Gastrocnemius medialis (tissue), 4 donors: ENCODE measurements around the gene TRPC4. TPM values are rescaled to one million over a fixed set of nuclear protein-coding genes. Genes with fewer than 3 reads are reported as not detected.

Experiments
- ATAC-seq, 2 donors: fragments of 150-250 bp; one replicate each; pipeline ENCODE4 v1.9.1; 2016
- DNase-seq, 2 donors: peaks; one replicate each; pipeline ENCODE4 v3.0.0-alpha.2; 2019
- H3K27ac ChIP-seq, 4 donors: fragments of 200-600 bp; sonication (generic); 1 replicate in 1 of 4; 2 replicates in 3 of 4; pipeline ENCODE4 v1.5.1; 2016 to 2018; ENCODE audit warnings: mild to moderate bottlenecking in 2 of 4, moderate library complexity in 1 of 4
- H3K27me3 ChIP-seq, 3 donors: fragments of 200-600 bp; sonication (generic) in 2 of 3; 1 replicate in 1 of 3; 2 replicates in 2 of 3; pipeline versions ENCODE4 v1.5.1 to v1.6.0; 2016 to 2019; ENCODE audit warnings: mild to moderate bottlenecking in 1 of 3, moderate library complexity in 1 of 3
- H3K36me3 ChIP-seq, 2 donors: fragments of 200-600 bp; sonication (generic) in 1 of 2; one replicate each; pipeline ENCODE4 v1.5.1; 2017 to 2018
- H3K4me1 ChIP-seq, 2 donors: fragments of 200-600 bp; sonication (generic) in 1 of 2; one replicate each; pipeline ENCODE4 v1.5.1; 2016 to 2017; ENCODE audit warnings: mild to moderate bottlenecking in 2 of 2
- H3K4me3 ChIP-seq, 4 donors: fragments of 200-600 bp; sonication (generic) in 3 of 4; 1 replicate in 1 of 4; 2 replicates in 3 of 4; pipeline ENCODE4 v1.5.1; 2016 to 2019; ENCODE audit warnings: mild to moderate bottlenecking in 2 of 4
- H3K9me3 ChIP-seq, 3 donors: fragments of 200-600 bp; sonication (generic) in 2 of 3; 1 replicate in 1 of 3; 2 replicates in 2 of 3; pipeline ENCODE4 v1.5.1; 2016 to 2019
- CTCF ChIP-seq, 5 experiments: fragments of 450-650 bp in 3 of 5; fragments of 200-600 bp in 2 of 5; sonication (generic) in 2 of 5; IDR thresholded peaks in 4 of 5; conservative IDR thresholded peaks in 1 of 5; 1 replicate in 4 of 5; 2 replicates in 1 of 5; pipeline ENCODE4 v1.5.1; 2016 to 2019; ENCODE audit warnings: antibody characterized with exemption in 5 of 5, mild to moderate bottlenecking in 3 of 5, moderate library complexity in 3 of 5
- POLR2A ChIP-seq, 2 donors: fragments of 450-650 bp; IDR thresholded peaks; one replicate each; pipeline ENCODE4 v1.6.1; 2017; ENCODE audit warnings: antibody characterized with exemption in 2 of 2, mild to moderate bottlenecking in 2 of 2, moderate library complexity in 2 of 2
- in situ Hi-C, 4 donors: fragments of 200-750 bp; cut with MboI; loops; one replicate each; pipeline versions ENCODE4 v1.15.0 to v1.8.0; 2017; ENCODE audit warnings: low sequenced_read_pairs in 4 of 4
- intact Hi-C: fragments of 100-400 bp; cut with DNase I; formaldehyde crosslinking; loops from one replicate; pipeline ENCODE4 v1.15.1; 2023; ENCODE audit warnings: low total_unique reads
- total RNA-seq, 4 donors: library from RNA; depleted of rRNA; stranded (reverse); fragments of >200 nt; gene quantifications; one replicate each; pipeline versions ENCODE4 v1.1.0 to v1.2.3, GENCODE V29; 2016

Gene TRPC4
- total RNA-seq, 4 donors from 2014 or later, result 0.20 to 0.75 (median 0.27) TPM; not detected in 1

DNA sequence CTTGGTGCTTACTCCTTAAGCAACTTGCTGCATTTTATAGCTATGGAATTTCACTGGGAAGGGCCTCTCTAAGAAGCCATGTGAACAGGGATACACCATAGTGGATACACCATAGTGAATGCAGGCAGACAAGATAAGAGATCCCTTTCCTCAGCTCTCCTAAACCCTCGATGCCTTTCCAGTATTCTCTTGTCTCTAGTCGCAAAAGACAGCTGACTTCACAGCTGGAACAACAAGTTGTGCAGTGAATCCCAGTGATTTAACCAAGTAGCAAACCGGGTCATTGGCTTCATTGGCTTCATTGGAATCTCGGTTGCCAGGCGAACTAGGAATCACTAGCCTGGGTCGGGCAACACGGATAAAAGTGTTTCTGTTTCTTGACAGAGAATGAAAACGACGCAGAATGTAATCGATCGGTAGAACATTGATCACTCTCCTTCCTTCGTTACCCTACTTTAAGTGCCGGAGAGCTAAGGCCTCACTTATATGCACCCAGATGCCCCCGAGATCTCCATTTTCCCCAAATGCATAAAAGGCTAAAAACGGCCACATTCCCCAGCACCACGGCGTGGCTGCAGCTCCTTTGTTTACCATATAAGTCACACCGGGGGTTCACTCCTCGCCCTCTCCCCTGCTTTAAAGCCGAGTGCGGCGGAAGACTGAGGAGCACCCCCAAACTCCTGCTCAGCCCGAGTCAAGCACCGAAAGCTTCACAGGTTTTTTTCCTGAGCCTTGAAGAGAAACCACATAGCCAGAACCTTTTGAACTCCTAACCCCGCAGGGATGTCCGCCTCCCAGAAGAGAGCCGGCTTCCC is 674 bp downstream of the TRPC4 start:
- H3K9me3 ChIP-seq, result no peaks in the 10 kb centered on the region
- in situ Hi-C loops, result no loop called here
- H3K36me3 ChIP-seq, result no peaks in the 10 kb centered on the region
- TF ChIP-seq POLR2A (IDR thresholded peaks at IDR 0.05) (no peak), CTCF (IDR thresholded peaks at IDR 0.05 in 4 of 5, conservative IDR thresholded peaks at IDR 0.05 in 1 of 5) (no peak)
- intact Hi-C loops, result no loop called here
- no peaks in the 10 kb centered on the region for H3K4me1 ChIP-seq
- DNase-seq, result no peak
- peak overlapping the region; percentile 31 to 58 (median 50) for H3K4me3 ChIP-seq
- ATAC-seq, result no peak
- peak overlapping the region in 3 of 4 donors; percentile 9 to 48 (median 38) for H3K27ac ChIP-seq
- peaks cover 23 to 31% (median 30%) of the 10 kb centered on the region in 3 donors for H3K27me3 ChIP-seq

DNA sequence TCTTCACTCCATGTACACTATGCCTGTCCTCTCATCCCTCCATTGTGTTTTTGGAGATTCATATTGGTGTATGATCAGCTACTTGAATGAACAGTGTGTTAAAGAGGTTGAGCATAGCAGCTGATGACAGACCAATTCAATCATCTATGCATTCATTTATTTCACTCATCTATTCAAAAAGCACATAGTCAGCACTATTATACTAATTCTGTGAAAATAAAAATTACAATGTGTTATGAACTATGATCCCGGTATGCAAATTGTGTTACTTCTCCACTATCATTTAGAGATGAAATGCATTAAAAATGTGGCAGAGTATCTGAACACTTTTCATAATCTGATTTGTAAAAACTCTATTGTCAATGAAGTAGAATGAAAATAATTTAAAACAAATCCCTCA is 5.9 kb downstream of the TRPC4 start:
- Histone ChIP-seq H3K9me3 (no peaks in the 10 kb centered on the region), H3K4me1 (no peaks in the 10 kb centered on the region), H3K27ac (no peak overlapping the region), H3K27me3 (peaks cover 0 to 4% (median 3%) of the 10 kb centered on the region in 3 donors), H3K4me3 (no peak overlapping the region), H3K36me3 (no peaks in the 10 kb centered on the region)
- DNase-seq, result no peak
- in situ Hi-C loops, result no loop called here
- intact Hi-C loops, result no loop called here
- no peak for ATAC-seq
- no peak for TF ChIP-seq CTCF (IDR thresholded peaks at IDR 0.05 in 4 of 5, conservative IDR thresholded peaks at IDR 0.05 in 1 of 5)
- no peak for TF ChIP-seq POLR2A (IDR thresholded peaks at IDR 0.05)

DNA sequence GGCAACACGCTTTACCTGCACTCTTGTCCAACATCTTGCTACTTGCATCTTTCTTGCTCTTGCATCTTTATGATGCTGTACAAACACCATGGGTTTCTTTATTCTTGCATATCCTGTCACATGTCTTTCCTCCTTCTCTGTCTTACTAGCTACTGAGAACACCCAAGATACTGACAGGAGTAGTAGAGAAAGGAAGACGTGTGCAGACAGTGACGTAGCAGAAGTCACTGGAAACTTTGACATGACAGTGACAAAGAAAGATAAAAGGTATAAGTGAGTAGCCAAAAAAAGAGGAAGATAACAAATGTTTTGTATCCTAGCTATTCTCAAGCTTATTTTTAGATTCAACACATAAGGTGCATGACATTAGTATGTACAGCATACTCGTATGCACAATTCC is 34.2 kb downstream of the TRPC4 start:
- no peak overlapping the region for H3K4me3 ChIP-seq
- no peak for ATAC-seq
- intact Hi-C loops (no loop called here), in situ Hi-C loops (no loop called here)
- DNase-seq, result no peak
- TF ChIP-seq CTCF (IDR thresholded peaks at IDR 0.05 in 4 of 5, conservative IDR thresholded peaks at IDR 0.05 in 1 of 5) (no peak), POLR2A (IDR thresholded peaks at IDR 0.05) (no peak)
- H3K9me3 ChIP-seq, result no peaks in the 10 kb centered on the region
- no peaks in the 10 kb centered on the region for H3K4me1 ChIP-seq
- no peaks in the 10 kb centered on the region for H3K27me3 ChIP-seq
- H3K36me3 ChIP-seq, result no peaks in the 10 kb centered on the region
- no peak overlapping the region for H3K27ac ChIP-seq

DNA sequence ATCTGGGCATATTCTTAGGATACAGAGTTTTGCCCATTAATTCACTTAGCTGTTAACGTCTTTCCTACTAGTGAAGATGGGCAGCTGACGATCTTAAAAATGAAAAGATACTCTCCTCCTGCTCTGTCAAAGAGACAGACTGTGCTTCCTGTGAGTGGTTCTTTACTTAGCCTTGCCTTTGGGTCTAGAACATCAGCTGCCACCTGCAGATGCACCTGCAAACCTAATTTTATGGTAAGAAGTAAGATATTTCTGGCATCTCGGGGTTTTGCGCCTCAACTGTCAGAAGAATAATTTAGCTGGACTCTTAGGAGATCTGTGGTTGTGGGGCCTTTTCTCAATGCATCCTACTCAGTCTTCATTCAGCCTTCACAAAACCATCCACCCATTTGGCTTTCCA is 36.2 kb downstream of the TRPC4 start:
- intact Hi-C loops (no loop called here), in situ Hi-C loops (no loop called here)
- Histone ChIP-seq H3K4me3 (no peak overlapping the region), H3K36me3 (no peaks in the 10 kb centered on the region), H3K27ac (no peak overlapping the region), H3K9me3 (no peaks in the 10 kb centered on the region), H3K27me3 (no peaks in the 10 kb centered on the region), H3K4me1 (no peaks in the 10 kb centered on the region)
- no peak for TF ChIP-seq CTCF (IDR thresholded peaks at IDR 0.05 in 4 of 5, conservative IDR thresholded peaks at IDR 0.05 in 1 of 5)
- ATAC-seq (no peak), DNase-seq (no peak)
